Measurements from ENCODE around the gene APOM.

DNA sequence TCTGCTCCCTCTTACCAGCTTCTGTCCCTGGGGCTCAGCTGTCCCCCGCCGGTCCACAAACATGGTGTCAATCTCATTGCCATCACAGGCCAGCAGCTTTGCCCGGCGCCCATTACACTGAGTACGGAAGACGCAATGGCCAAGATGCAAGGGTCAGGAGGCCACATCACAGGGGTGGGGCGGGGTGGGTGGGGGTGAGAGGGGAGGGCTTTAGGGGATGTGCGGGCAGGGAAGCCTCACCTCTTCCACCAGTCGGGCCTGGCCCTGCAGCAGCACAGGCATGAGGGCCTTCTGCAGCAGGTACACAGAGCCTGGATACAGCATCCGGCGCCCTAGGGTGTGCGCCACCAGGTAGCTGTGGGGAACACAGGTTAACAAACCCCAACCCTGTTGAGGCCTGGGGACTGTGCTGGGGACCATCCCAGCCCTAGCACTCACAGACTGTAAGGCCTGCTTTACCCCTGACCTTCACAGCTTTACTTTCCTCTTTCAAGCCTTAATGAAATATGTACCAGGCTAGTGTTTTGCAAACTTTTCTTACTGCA, 35.9 kb downstream of the APOM start:
- TF ChIP-seq, protein P1, sequence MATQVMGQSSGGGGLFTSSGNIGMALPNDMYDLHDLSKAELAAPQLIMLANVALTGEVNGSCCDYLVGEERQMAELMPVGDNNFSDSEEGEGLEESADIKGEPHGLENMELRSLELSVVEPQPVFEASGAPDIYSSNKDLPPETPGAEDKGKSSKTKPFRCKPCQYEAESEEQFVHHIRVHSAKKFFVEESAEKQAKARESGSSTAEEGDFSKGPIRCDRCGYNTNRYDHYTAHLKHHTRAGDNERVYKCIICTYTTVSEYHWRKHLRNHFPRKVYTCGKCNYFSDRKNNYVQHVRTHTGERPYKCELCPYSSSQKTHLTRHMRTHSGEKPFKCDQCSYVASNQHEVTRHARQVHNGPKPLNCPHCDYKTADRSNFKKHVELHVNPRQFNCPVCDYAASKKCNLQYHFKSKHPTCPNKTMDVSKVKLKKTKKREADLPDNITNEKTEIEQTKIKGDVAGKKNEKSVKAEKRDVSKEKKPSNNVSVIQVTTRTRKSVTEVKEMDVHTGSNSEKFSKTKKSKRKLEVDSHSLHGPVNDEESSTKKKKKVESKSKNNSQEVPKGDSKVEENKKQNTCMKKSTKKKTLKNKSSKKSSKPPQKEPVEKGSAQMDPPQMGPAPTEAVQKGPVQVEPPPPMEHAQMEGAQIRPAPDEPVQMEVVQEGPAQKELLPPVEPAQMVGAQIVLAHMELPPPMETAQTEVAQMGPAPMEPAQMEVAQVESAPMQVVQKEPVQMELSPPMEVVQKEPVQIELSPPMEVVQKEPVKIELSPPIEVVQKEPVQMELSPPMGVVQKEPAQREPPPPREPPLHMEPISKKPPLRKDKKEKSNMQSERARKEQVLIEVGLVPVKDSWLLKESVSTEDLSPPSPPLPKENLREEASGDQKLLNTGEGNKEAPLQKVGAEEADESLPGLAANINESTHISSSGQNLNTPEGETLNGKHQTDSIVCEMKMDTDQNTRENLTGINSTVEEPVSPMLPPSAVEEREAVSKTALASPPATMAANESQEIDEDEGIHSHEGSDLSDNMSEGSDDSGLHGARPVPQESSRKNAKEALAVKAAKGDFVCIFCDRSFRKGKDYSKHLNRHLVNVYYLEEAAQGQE (IDR thresholded peaks at IDR 0.05): no peak
- TF ChIP-seq, protein P2, sequence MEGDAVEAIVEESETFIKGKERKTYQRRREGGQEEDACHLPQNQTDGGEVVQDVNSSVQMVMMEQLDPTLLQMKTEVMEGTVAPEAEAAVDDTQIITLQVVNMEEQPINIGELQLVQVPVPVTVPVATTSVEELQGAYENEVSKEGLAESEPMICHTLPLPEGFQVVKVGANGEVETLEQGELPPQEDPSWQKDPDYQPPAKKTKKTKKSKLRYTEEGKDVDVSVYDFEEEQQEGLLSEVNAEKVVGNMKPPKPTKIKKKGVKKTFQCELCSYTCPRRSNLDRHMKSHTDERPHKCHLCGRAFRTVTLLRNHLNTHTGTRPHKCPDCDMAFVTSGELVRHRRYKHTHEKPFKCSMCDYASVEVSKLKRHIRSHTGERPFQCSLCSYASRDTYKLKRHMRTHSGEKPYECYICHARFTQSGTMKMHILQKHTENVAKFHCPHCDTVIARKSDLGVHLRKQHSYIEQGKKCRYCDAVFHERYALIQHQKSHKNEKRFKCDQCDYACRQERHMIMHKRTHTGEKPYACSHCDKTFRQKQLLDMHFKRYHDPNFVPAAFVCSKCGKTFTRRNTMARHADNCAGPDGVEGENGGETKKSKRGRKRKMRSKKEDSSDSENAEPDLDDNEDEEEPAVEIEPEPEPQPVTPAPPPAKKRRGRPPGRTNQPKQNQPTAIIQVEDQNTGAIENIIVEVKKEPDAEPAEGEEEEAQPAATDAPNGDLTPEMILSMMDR (IDR thresholded peaks at IDR 0.05; ENCODE audit: low read depth, low read length, missing input control): no peak
- TF ChIP-seq TAF1 (conservative IDR thresholded peaks at IDR 0.05) (no peak), YY1 (IDR thresholded peaks at IDR 0.05) (no peak), RAD21 (IDR thresholded peaks at IDR 0.05) (no peak)

Measured in liver (tissue), 3 donors.